Measurements from ENCODE around the gene CRYM.

DNA sequence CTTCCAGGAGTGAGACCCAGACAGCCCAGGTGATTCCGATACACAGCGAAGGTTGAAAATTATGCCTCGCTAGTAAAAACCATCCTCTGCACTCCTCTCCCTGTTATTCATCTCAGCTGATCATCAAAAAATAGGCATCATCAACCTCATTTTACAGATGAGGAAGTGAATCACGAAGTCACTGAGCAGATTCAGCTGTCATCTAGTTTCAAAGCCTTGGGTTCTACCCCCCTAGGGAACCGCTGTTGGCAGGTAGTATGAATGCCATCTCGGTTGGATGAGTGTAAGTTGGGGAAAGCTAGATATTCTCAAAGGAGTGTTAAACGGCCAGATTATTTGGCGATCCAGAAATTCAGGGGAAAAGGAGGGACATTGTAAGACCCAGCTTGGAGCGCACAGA, 2.0 kb downstream of the CRYM start:
- TF ChIP-seq, protein P1, sequence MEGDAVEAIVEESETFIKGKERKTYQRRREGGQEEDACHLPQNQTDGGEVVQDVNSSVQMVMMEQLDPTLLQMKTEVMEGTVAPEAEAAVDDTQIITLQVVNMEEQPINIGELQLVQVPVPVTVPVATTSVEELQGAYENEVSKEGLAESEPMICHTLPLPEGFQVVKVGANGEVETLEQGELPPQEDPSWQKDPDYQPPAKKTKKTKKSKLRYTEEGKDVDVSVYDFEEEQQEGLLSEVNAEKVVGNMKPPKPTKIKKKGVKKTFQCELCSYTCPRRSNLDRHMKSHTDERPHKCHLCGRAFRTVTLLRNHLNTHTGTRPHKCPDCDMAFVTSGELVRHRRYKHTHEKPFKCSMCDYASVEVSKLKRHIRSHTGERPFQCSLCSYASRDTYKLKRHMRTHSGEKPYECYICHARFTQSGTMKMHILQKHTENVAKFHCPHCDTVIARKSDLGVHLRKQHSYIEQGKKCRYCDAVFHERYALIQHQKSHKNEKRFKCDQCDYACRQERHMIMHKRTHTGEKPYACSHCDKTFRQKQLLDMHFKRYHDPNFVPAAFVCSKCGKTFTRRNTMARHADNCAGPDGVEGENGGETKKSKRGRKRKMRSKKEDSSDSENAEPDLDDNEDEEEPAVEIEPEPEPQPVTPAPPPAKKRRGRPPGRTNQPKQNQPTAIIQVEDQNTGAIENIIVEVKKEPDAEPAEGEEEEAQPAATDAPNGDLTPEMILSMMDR (IDR thresholded peaks at IDR 0.05) = no peak
- no peak for TF ChIP-seq POLR2AphosphoS5 (IDR thresholded peaks at IDR 0.05)
- TF ChIP-seq POLR2A (IDR thresholded peaks at IDR 0.05) = no peak

Data from gastroesophageal sphincter (tissue), 3 donors.